Naive thymus-derived CD4-positive, alpha-beta T cell (primary cell): ENCODE data around the gene SDHB. TPM values are rescaled to one million over a fixed set of nuclear protein-coding genes. Genes with fewer than 3 reads are reported as not detected.

Experiments used
- ATAC-seq: fragments of 150-1000 bp; cut with Tn5 transposase; 2 replicates; pipeline ENCODE4 v1.10.0; 2021; ENCODE audit warnings: mild to moderate bottlenecking, moderate library complexity
- CTCF ChIA-PET: fragments of 350-600 bp; sonication (Branson Sonifier 250); formaldehyde crosslinking; loops from one replicate; lab custom pipeline; 2021; ENCODE audit warnings: antibody characterized with exemption; lab: Charles Lee
- POLR2A ChIA-PET: fragments of 350-600 bp; sonication (Branson Sonifier 250); formaldehyde crosslinking; loops from one replicate; lab custom pipeline; 2021; ENCODE audit warnings: antibody characterized with exemption, inconsistent platforms; lab: Charles Lee
- DNase-seq, 9 donors: peaks; one replicate each; pipeline versions ENCODE4 v3.0.0 to v3.0.0-alpha.2; 2020 to 2022; ENCODE audit warnings: mixed read lengths in 1 of 9
- H3K27ac ChIP-seq: one replicate; pipeline ENCODE4 v1.7.0; 2013; ENCODE audit warnings: mild to moderate bottlenecking, low read depth, low read length, moderate library complexity
- H3K27me3 ChIP-seq, 2 donors: one replicate each; pipeline ENCODE4 v1.7.0; 2013; ENCODE audit warnings: low read length in 2 of 2, mild to moderate bottlenecking in 2 of 2, moderate library complexity in 2 of 2; ENCODE audit not compliant: control insufficient read depth in 2 of 2, insufficient read depth in 2 of 2
- H3K36me3 ChIP-seq, 3 experiments: 1 replicate in 2 of 3; 2 replicates in 1 of 3; pipeline ENCODE4 v1.7.0; 2013; ENCODE audit warnings: low read length in 3 of 3, mild to moderate bottlenecking in 3 of 3, moderate library complexity in 1 of 3; ENCODE audit not compliant: insufficient read depth in 3 of 3, control insufficient read depth in 2 of 3
- H3K4me1 ChIP-seq, 2 donors: one replicate each; pipeline ENCODE4 v1.7.0; 2013; ENCODE audit warnings: low read length in 2 of 2, mild to moderate bottlenecking in 2 of 2, moderate library complexity in 1 of 2; ENCODE audit not compliant: control insufficient read depth in 2 of 2, insufficient read depth in 2 of 2
- H3K4me3 ChIP-seq: 2 replicates; pipeline ENCODE4 v1.7.0; 2013; ENCODE audit warnings: mild to moderate bottlenecking, low read length
- H3K9me3 ChIP-seq, 3 experiments: 1 replicate in 2 of 3; 2 replicates in 1 of 3; pipeline ENCODE4 v1.7.0; 2013; ENCODE audit warnings: low read length in 3 of 3; ENCODE audit not compliant: control insufficient read depth in 2 of 3
- H3K27ac Mint-ChIP-seq, 9 donors: one replicate each; pipeline ENCODE4 v1.8.0; 2020 to 2022; ENCODE audit warnings: mixed read lengths in 9 of 9, mild to moderate bottlenecking in 8 of 9, moderate library complexity in 5 of 9, inconsistent platforms in 2 of 9
- H3K27me3 Mint-ChIP-seq, 5 donors: one replicate each; pipeline ENCODE4 v1.8.0; 2021 to 2022; ENCODE audit warnings: mixed read lengths in 5 of 5, mild to moderate bottlenecking in 1 of 5
- H3K36me3 Mint-ChIP-seq, 5 donors: one replicate each; pipeline ENCODE4 v1.8.0; 2020 to 2022; ENCODE audit warnings: mixed read lengths in 5 of 5, mild to moderate bottlenecking in 3 of 5, inconsistent platforms in 1 of 5
- H3K4me1 Mint-ChIP-seq, 7 donors: one replicate each; pipeline ENCODE4 v1.8.0; 2020 to 2022; ENCODE audit warnings: mixed read lengths in 7 of 7, mild to moderate bottlenecking in 3 of 7, inconsistent platforms in 1 of 7
- H3K4me3 Mint-ChIP-seq, 10 donors: one replicate each; pipeline ENCODE4 v1.8.0; 2020 to 2022; ENCODE audit warnings: mild to moderate bottlenecking in 10 of 10, mixed read lengths in 10 of 10, moderate library complexity in 6 of 10, inconsistent platforms in 2 of 10
- H3K9me3 Mint-ChIP-seq, 11 donors: one replicate each; pipeline ENCODE4 v1.8.0; 2020 to 2022; ENCODE audit warnings: mixed read lengths in 11 of 11, mild to moderate bottlenecking in 4 of 11, inconsistent platforms in 1 of 11, moderate library complexity in 1 of 11
- intact Hi-C, 2 donors: fragments of 100-400 bp; cut with micrococcal nuclease; formaldehyde crosslinking; loops; one replicate each; pipeline ENCODE4 v1.15.1; 2023
- polyA plus RNA-seq, 2 donors: library from polyadenylated mRNA; unstranded; fragments of 300-500 nt; fragmentation: Illumina TruSeq; gene quantifications; one replicate each; pipeline ENCODE4 v1.2.3, GENCODE V29; 2021
- total RNA-seq, 6 experiments: library from RNA in 5 of 6; stranded (reverse) in 5 of 6; gene quantifications; 1 replicate in 5 of 6; 2 replicates in 1 of 6; pipeline ENCODE4 v1.2.3 and lab custom pipeline; 2021 to 2026

The SDHB gene
- total and polyA plus RNA-seq, 7 experiments from 2014 or later: 53.3 to 147 (median 63.9) TPM

- Histone ChIP-seq H3K36me3 (peaks cover 0 to 75% (median 3%) of the 10 kb centered on the region in 3 experiments), H3K9me3 (no peaks in the 10 kb centered on the region), H3K4me1 (no peaks in the 10 kb centered on the region), H3K27me3 (no peaks in the 10 kb centered on the region), H3K4me3 (no peak overlapping the region), H3K27ac (no peak overlapping the region)
- no peaks in the 10 kb centered on the region for H3K27me3 Mint-ChIP-seq
- CTCF ChIA-PET: no interaction called here
- intact Hi-C loops: no loop called here
- no peak overlapping the region for H3K4me3 Mint-ChIP-seq
- POLR2A ChIA-PET: interaction anchor here (1.3 kb wide), 1 partner anchor 8 kb away, joined by 3 read pairs; no protein-coding TSS in a partner anchor
- H3K36me3 Mint-ChIP-seq: peaks cover 5 to 56% (median 9%) of the 10 kb centered on the region in 5 donors
- no peaks in the 10 kb centered on the region for H3K9me3 Mint-ChIP-seq
- H3K27ac Mint-ChIP-seq: peak overlapping the region in 1 of 9 donors; percentile 43
- DNase-seq: no peak
- peaks cover 0 to 1% (median 0%) of the 10 kb centered on the region in 7 donors for H3K4me1 Mint-ChIP-seq
- no peak for ATAC-seq
Observed at GRCh38 chr1:16999863-17000262, 54.0 kb downstream of the SDHB start.

- intact Hi-C loops: no loop called here
- POLR2A ChIA-PET: interaction anchor here (1.3 kb wide), 1 partner anchor 10 kb away, joined by 3 read pairs; no protein-coding TSS in a partner anchor
- no peaks in the 10 kb centered on the region for H3K27me3 ChIP-seq
- H3K4me3 ChIP-seq: no peak overlapping the region
- H3K9me3 ChIP-seq: no peaks in the 10 kb centered on the region
- H3K4me1 Mint-ChIP-seq: peaks cover 0 to 1% (median 0%) of the 10 kb centered on the region in 7 donors
- no peaks in the 10 kb centered on the region for H3K27me3 Mint-ChIP-seq
- H3K27ac ChIP-seq: no peak overlapping the region
- H3K36me3 ChIP-seq: peaks cover 0 to 68% (median 0%) of the 10 kb centered on the region in 3 experiments
- no peaks in the 10 kb centered on the region for H3K4me1 ChIP-seq
- DNase-seq (no peak), ATAC-seq (no peak)
- H3K27ac Mint-ChIP-seq: no peak overlapping the region
- CTCF ChIA-PET: no interaction called here
- H3K36me3 Mint-ChIP-seq: peaks cover 3 to 48% (median 5%) of the 10 kb centered on the region in 5 donors
- H3K9me3 Mint-ChIP-seq: no peaks in the 10 kb centered on the region
- H3K4me3 Mint-ChIP-seq: no peak overlapping the region
Observed at GRCh38 chr1:16998589-16998988, 55.2 kb downstream of the SDHB start.

GRCh38 chr1:16996845-16997244 is 57.0 kb downstream of the SDHB start:
- CTCF ChIA-PET: interaction anchor here (0.6 kb wide), 1 partner anchor 714 kb away, joined by 4 read pairs; no protein-coding TSS in a partner anchor
- Histone ChIP-seq H3K9me3 (no peaks in the 10 kb centered on the region), H3K27me3 (no peaks in the 10 kb centered on the region), H3K36me3 (peaks cover 0 to 63% (median 0%) of the 10 kb centered on the region in 3 experiments), H3K4me1 (no peaks in the 10 kb centered on the region), H3K27ac (no peak overlapping the region), H3K4me3 (no peak overlapping the region)
- H3K4me3 Mint-ChIP-seq: no peak overlapping the region
- no peaks in the 10 kb centered on the region for H3K9me3 Mint-ChIP-seq
- DNase-seq (no peak), ATAC-seq (no peak)
- peaks cover 0 to 1% (median 0%) of the 10 kb centered on the region in 7 donors for H3K4me1 Mint-ChIP-seq
- H3K36me3 Mint-ChIP-seq: peaks cover 3 to 36% (median 5%) of the 10 kb centered on the region in 5 donors
- intact Hi-C loops: no loop called here
- no peaks in the 10 kb centered on the region for H3K27me3 Mint-ChIP-seq
- POLR2A ChIA-PET: no interaction called here
- H3K27ac Mint-ChIP-seq: no peak overlapping the region

GRCh38 chr1:16993521-16994038 is 60.3 kb downstream of the SDHB start:
- no peak overlapping the region for H3K4me3 ChIP-seq
- H3K4me1 ChIP-seq: no peaks in the 10 kb centered on the region
- H3K36me3 Mint-ChIP-seq: peaks cover 0 to 37% (median 8%) of the 10 kb centered on the region in 5 donors
- no peak overlapping the region for H3K4me3 Mint-ChIP-seq
- H3K9me3 Mint-ChIP-seq: no peaks in the 10 kb centered on the region
- no peaks in the 10 kb centered on the region for H3K4me1 Mint-ChIP-seq
- no peaks in the 10 kb centered on the region for H3K27me3 Mint-ChIP-seq
- DNase-seq (no peak), ATAC-seq (no peak)
- intact Hi-C loops: no loop called here
- H3K27ac Mint-ChIP-seq: no peak overlapping the region
- ChIA-PET CTCF (no interaction called here), POLR2A (no interaction called here)
- peaks cover 0 to 62% (median 0%) of the 10 kb centered on the region in 3 experiments for H3K36me3 ChIP-seq
- H3K9me3 ChIP-seq: no peaks in the 10 kb centered on the region
- H3K27me3 ChIP-seq: no peaks in the 10 kb centered on the region
- H3K27ac ChIP-seq: no peak overlapping the region

- H3K9me3 Mint-ChIP-seq: no peaks in the 10 kb centered on the region
- peaks cover 0 to 37% (median 4%) of the 10 kb centered on the region in 5 donors for H3K36me3 Mint-ChIP-seq
- peaks cover 0 to 60% (median 0%) of the 10 kb centered on the region in 3 experiments for H3K36me3 ChIP-seq
- H3K27me3 ChIP-seq: no peaks in the 10 kb centered on the region
- no peaks in the 10 kb centered on the region for H3K4me1 Mint-ChIP-seq
- H3K4me3 Mint-ChIP-seq: no peak overlapping the region
- intact Hi-C loops: no loop called here
- ChIA-PET POLR2A (no interaction called here), CTCF (no interaction called here)
- DNase-seq (no peak), ATAC-seq (no peak)
- no peak overlapping the region for H3K4me3 ChIP-seq
- no peaks in the 10 kb centered on the region for H3K27me3 Mint-ChIP-seq
- H3K4me1 ChIP-seq: no peaks in the 10 kb centered on the region
- no peak overlapping the region for H3K27ac ChIP-seq
- no peaks in the 10 kb centered on the region for H3K9me3 ChIP-seq
- no peak overlapping the region for H3K27ac Mint-ChIP-seq
Observed at GRCh38 chr1:16992675-16993074, 61.2 kb downstream of the SDHB start.

GRCh38 chr1:16992102-16992501 is 61.7 kb downstream of the SDHB start:
- H3K4me1 Mint-ChIP-seq: no peaks in the 10 kb centered on the region
- H3K36me3 Mint-ChIP-seq: peaks cover 0 to 41% (median 4%) of the 10 kb centered on the region in 5 donors
- Histone ChIP-seq H3K4me1 (no peaks in the 10 kb centered on the region), H3K27me3 (no peaks in the 10 kb centered on the region), H3K9me3 (no peaks in the 10 kb centered on the region), H3K27ac (no peak overlapping the region), H3K4me3 (no peak overlapping the region), H3K36me3 (peaks cover 0 to 66% (median 0%) of the 10 kb centered on the region in 3 experiments)
- DNase-seq: no peak
- intact Hi-C loops: no loop called here
- ATAC-seq: no peak
- ChIA-PET CTCF (no interaction called here), POLR2A (no interaction called here)
- no peak overlapping the region for H3K27ac Mint-ChIP-seq
- no peaks in the 10 kb centered on the region for H3K9me3 Mint-ChIP-seq
- H3K27me3 Mint-ChIP-seq: no peaks in the 10 kb centered on the region
- no peak overlapping the region for H3K4me3 Mint-ChIP-seq

GRCh38 chr1:16991571-16991970 is 62.3 kb downstream of the SDHB start:
- H3K4me3 Mint-ChIP-seq: no peak overlapping the region
- Histone ChIP-seq H3K36me3 (peaks cover 0 to 69% (median 0%) of the 10 kb centered on the region in 3 experiments), H3K27me3 (no peaks in the 10 kb centered on the region), H3K4me1 (no peaks in the 10 kb centered on the region), H3K27ac (no peak overlapping the region), H3K9me3 (no peaks in the 10 kb centered on the region), H3K4me3 (no peak overlapping the region)
- CTCF ChIA-PET: no interaction called here
- peaks cover 0 to 41% (median 4%) of the 10 kb centered on the region in 5 donors for H3K36me3 Mint-ChIP-seq
- DNase-seq (no peak), ATAC-seq (no peak)
- POLR2A ChIA-PET: no interaction called here
- no peaks in the 10 kb centered on the region for H3K27me3 Mint-ChIP-seq
- no peaks in the 10 kb centered on the region for H3K9me3 Mint-ChIP-seq
- intact Hi-C loops: no loop called here
- no peak overlapping the region for H3K27ac Mint-ChIP-seq
- H3K4me1 Mint-ChIP-seq: no peaks in the 10 kb centered on the region
